NCI-H345 treated with DMSO at 0.1 percent for 48 hours (cell line): ENCODE measurements around the gene NELFA.
"Not testable (repeated sequence)": the region's sequence is repeated elsewhere in the genome, so short reads cannot be mapped to it uniquely, and the experiment has no call there.

Source experiments
- DNase-seq: peaks from one replicate; lab custom pipeline; 2025; ENCODE audit not compliant: unreplicated experiment; lab: John Stamatoyannopoulos, UW

The NELFA gene

GRCh38 chr4:1994938-1995337 lies 13.8 kb downstream of the NELFA start:
- DNase-seq = no peak

GRCh38 chr4:1993718-1994516 lies 14.9 kb downstream of the NELFA start:
- DNase-seq = not testable (repeated sequence)

- no peak for DNase-seq
Measured at GRCh38 chr4:1993169-1993516, 15.6 kb downstream of the NELFA start.

- no peak for DNase-seq
Measured at GRCh38 chr4:1992468-1993168, 16.2 kb downstream of the NELFA start.

- DNase-seq = no peak
Measured at GRCh38 chr4:1991596-1992434, 17.0 kb downstream of the NELFA start.

GRCh38 chr4:1991087-1991486 lies 17.7 kb downstream of the NELFA start:
- DNase-seq = no peak

GRCh38 chr4:1990676-1991075 lies 18.1 kb downstream of the NELFA start:
- no peak for DNase-seq

GRCh38 chr4:1990348-1990645 lies 18.5 kb downstream of the NELFA start:
- no peak for DNase-seq

- no peak for DNase-seq
Measured at GRCh38 chr4:1989533-1990347, 19.0 kb downstream of the NELFA start.

GRCh38 chr4:1988327-1988724 lies 20.4 kb downstream of the NELFA start:
- DNase-seq = no peak

GRCh38 chr4:1987721-1988326 lies 20.9 kb downstream of the NELFA start:
- DNase-seq = no peak

GRCh38 chr4:1987296-1987695 lies 21.5 kb downstream of the NELFA start:
- no peak for DNase-seq

GRCh38 chr4:1986578-1987210 lies 22.1 kb downstream of the NELFA start:
- DNase-seq = no peak

GRCh38 chr4:1985780-1986577 lies 22.8 kb downstream of the NELFA start:
- no peak for DNase-seq

GRCh38 chr4:1985294-1985693 lies 23.5 kb downstream of the NELFA start:
- no peak for DNase-seq

- DNase-seq = no peak
Measured at GRCh38 chr4:1984406-1985191, 24.2 kb downstream of the NELFA start.

GRCh38 chr4:1983846-1984405 lies 24.8 kb downstream of the NELFA start:
- no peak for DNase-seq
